IPS-20b (cell line): ENCODE data around the gene FAM50A.

Source experiments
- H3K27ac ChIP-seq: one replicate; pipeline ENCODE4 v1.5.1; 2013; ENCODE audit warnings: low read length
- H3K27me3 ChIP-seq: 2 replicates; pipeline ENCODE4 v1.6.1; 2013; ENCODE audit warnings: mild to moderate bottlenecking, low read length, inconsistent platforms; ENCODE audit not compliant: insufficient read depth
- H3K36me3 ChIP-seq: 2 replicates; pipeline ENCODE4 v1.6.1; 2013; ENCODE audit warnings: low read depth, mild to moderate bottlenecking, inconsistent platforms, low read length, moderate library complexity; ENCODE audit not compliant: insufficient read depth
- H3K4me1 ChIP-seq: 2 replicates; pipeline ENCODE4 v1.6.1; 2013; ENCODE audit warnings: mild to moderate bottlenecking, control low read depth, inconsistent platforms, low read length, moderate library complexity; ENCODE audit not compliant: insufficient read depth
- H3K4me3 ChIP-seq: 2 replicates; pipeline ENCODE4 v1.5.1; 2013; ENCODE audit warnings: mild to moderate bottlenecking, low read length, inconsistent platforms
- H3K9ac ChIP-seq: 2 replicates; pipeline ENCODE4 v1.6.1; 2013; ENCODE audit warnings: low read depth, mild to moderate bottlenecking, inconsistent platforms, low read length, moderate library complexity
- H3K9me3 ChIP-seq: 2 replicates; pipeline ENCODE4 v1.6.1; 2013; ENCODE audit warnings: mild to moderate bottlenecking, low read depth, low read length, inconsistent platforms; ENCODE audit not compliant: insufficient read depth

FAM50A gene

DNA sequence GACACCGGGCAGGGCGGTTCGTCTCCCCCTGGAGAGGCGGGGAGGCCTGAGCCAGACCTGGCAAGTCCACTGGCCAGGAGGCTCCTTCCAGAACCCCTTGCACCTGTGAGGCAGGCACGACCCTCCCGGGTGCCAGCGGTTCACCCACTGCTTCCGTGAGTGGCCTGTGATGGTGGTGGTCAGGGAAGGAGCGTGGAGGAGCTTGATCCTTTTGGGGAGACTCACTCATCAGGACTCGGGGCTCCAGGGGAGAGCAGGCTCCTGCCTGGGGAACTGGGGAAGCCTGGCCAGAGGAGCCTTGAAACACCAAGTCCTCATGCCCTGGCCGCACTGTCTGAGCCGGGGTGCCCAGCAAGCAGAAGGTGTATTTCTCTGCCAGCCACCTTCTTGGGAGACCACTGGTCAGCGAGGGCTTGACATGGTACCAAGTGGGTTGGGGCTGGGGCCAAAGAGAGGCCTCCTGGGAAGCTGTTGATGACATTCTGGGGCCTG is 860 bp downstream of the FAM50A start:
- Histone ChIP-seq H3K36me3 (peaks cover 28% of the 10 kb centered on the region; the same call in 1 of the 2 replicates), H3K9me3 (no peaks in the 10 kb centered on the region), H3K9ac (peak overlapping the region; percentile 67; the same call in 1 of the 2 replicates), H3K4me3 (peak overlapping the region; percentile 63), H3K4me1 (no peaks in the 10 kb centered on the region), H3K27me3 (no peaks in the 10 kb centered on the region), H3K27ac (no peak overlapping the region)

DNA sequence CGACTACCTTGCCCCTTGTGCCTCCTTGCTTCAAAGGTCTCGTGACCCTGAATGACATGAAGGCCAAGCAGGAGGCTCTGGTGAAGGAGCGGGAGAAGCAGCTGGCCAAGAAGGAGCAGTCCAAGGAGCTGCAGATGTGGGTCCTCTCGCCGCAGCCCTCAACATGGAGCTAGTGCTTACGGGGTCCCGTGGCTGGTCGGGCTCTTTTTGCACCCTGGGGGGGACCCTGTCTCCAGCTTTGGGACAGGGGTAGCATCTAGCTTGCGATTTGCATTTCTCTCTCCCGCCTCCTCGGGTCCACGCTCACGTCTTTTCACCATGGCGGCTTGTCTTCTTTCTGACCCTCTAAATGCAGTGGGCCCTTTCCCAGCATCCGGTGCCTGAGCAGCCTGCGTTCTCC is 1.8 kb downstream of the FAM50A start:
- Histone ChIP-seq H3K4me1 (no peaks in the 10 kb centered on the region), H3K36me3 (peaks cover 21% of the 10 kb centered on the region; the same call in 1 of the 2 replicates)

DNA sequence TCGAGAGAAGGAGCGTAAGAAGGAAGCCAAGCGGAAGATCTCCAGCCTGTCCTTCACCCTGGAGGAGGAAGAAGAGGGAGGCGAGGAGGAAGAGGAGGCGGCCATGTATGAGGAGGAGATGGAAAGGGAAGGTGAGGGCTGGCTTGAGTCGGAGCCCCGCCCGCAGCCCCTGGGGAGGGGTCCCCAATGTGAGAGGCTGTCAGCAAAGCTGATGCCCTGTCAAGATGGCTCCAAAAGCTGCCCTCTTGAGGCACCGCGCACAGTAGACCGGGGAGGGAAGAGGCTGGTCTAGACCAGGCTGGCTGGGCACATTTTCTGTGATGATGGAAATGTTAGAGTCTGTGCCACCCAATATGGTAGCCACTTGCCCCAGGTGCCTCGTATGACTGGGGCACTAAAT is 2.5 kb downstream of the FAM50A start:
- H3K9ac ChIP-seq = no peak overlapping the region
- no peaks in the 10 kb centered on the region for H3K9me3 ChIP-seq
- no peak overlapping the region for H3K27ac ChIP-seq
- H3K4me3 ChIP-seq = no peak overlapping the region
- peaks cover 17% of the 10 kb centered on the region; the same call in 1 of the 2 replicates for H3K36me3 ChIP-seq
- H3K4me1 ChIP-seq = no peaks in the 10 kb centered on the region
- no peaks in the 10 kb centered on the region for H3K27me3 ChIP-seq

More for the DNA sequence above, 1.8 kb downstream of the FAM50A start:
- Histone ChIP-seq H3K9me3 (no peaks in the 10 kb centered on the region), H3K27ac (no peak overlapping the region), H3K27me3 (no peaks in the 10 kb centered on the region), H3K9ac (no peak overlapping the region), H3K4me3 (no peak overlapping the region)

DNA sequence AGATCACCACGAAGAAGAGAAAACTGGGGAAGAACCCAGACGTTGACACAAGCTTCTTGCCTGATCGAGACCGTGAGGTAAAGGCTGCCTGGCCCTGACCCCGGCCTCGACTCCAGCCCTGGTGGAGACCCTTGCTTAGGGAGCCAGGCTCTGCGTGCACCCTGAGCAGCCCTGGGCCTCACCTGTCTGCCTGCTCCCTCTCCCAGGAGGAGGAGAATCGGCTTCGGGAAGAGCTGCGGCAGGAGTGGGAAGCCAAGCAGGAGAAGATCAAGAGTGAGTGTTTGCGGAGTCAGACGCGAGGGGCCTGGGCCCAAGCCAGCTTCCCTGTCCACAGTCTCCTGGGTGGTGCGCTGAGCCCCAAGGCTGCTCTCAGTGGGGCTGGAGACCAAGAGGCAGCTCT is 4.5 kb downstream of the FAM50A start:
- H3K36me3 ChIP-seq = 0 out of 2 replicates have a peak, but pooled peaks cover 8% of the 10 kb centered on the region

DNA sequence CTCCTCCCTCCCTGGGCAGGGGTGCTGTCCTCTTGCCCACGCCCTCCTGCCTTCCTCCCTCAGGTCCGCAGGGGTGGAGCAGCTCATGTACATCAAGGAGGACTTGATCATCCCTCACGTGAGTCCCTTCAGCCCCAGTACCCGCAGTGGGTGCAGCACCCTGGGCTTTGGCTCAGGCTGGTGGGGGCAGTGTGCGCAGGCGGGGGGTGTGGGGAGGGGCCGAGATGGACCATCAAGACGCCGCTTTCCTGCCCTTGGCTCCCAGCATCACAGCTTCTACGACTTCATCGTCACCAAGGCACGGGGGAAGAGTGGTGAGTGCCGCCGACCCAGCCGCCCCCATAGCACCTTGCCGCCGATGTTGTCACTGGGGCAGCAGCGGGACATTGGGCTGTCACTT is 5.7 kb downstream of the FAM50A start:
- Histone ChIP-seq H3K9ac (no peak overlapping the region), H3K27ac (no peak overlapping the region), H3K36me3 (0 out of 2 replicates have a peak, but pooled peaks cover 8% of the 10 kb centered on the region)

More for the DNA sequence above, 4.5 kb downstream of the FAM50A start:
- Histone ChIP-seq H3K9ac (no peak overlapping the region), H3K27ac (no peak overlapping the region), H3K9me3 (no peaks in the 10 kb centered on the region), H3K4me3 (no peak overlapping the region), H3K4me1 (no peaks in the 10 kb centered on the region), H3K27me3 (no peaks in the 10 kb centered on the region)

DNA sequence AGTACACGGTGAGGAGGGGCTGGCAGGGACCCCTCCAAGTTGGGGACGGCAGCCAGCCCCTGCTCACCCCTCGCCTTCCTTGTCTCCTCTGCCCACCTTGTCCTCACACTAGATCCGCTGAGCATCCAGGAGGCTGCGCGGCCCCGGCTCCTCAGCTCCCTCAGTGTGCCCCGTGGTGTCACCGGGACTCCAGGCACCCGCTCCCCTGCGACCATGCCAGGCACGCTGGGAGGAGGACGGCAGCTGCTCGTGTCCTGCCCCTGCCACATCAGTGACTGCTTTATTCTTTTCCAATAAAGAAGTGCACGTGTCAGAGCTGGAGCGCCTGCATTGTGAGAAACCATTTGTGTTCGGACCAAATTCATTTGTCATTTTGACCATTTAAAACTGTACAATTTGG is 6.4 kb downstream of the FAM50A start:
- H3K27ac ChIP-seq = no peak overlapping the region
- H3K36me3 ChIP-seq = 0 out of 2 replicates have a peak, but pooled peaks cover 8% of the 10 kb centered on the region
- no peaks in the 10 kb centered on the region for H3K9me3 ChIP-seq
- no peaks in the 10 kb centered on the region for H3K27me3 ChIP-seq
- no peak overlapping the region for H3K9ac ChIP-seq
- no peaks in the 10 kb centered on the region for H3K4me1 ChIP-seq
- H3K4me3 ChIP-seq = no peak overlapping the region

More for the DNA sequence above, 5.7 kb downstream of the FAM50A start:
- H3K27me3 ChIP-seq = no peaks in the 10 kb centered on the region
- no peak overlapping the region for H3K4me3 ChIP-seq
- no peaks in the 10 kb centered on the region for H3K4me1 ChIP-seq
- H3K9me3 ChIP-seq = no peaks in the 10 kb centered on the region

DNA sequence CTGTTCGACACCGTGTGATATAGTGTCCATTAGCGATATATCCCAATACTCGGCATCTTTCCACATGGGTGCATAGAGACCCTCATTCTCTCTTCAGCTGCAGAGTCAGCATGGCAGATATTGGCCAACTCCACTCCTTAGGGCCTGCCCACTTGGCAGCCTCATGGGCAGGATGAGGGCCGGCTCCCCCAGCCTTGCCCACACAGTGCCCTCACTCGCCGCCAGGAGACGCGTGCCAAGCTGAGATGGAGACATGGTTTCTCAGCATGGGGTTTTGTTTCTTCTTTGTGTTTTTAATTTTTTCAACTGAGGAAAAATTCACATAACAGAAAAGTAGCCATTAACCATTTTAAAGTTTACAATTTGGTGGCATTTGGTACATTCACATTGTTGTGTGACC is 8.9 kb downstream of the FAM50A start:
- no peak overlapping the region for H3K4me3 ChIP-seq
- H3K36me3 ChIP-seq = 0 out of 2 replicates have a peak, but pooled peaks cover 8% of the 10 kb centered on the region
- H3K4me1 ChIP-seq = no peaks in the 10 kb centered on the region
- H3K9me3 ChIP-seq = no peaks in the 10 kb centered on the region
- H3K27ac ChIP-seq = no peak overlapping the region
- no peak overlapping the region for H3K9ac ChIP-seq
- H3K27me3 ChIP-seq = peaks cover 5% of the 10 kb centered on the region

DNA sequence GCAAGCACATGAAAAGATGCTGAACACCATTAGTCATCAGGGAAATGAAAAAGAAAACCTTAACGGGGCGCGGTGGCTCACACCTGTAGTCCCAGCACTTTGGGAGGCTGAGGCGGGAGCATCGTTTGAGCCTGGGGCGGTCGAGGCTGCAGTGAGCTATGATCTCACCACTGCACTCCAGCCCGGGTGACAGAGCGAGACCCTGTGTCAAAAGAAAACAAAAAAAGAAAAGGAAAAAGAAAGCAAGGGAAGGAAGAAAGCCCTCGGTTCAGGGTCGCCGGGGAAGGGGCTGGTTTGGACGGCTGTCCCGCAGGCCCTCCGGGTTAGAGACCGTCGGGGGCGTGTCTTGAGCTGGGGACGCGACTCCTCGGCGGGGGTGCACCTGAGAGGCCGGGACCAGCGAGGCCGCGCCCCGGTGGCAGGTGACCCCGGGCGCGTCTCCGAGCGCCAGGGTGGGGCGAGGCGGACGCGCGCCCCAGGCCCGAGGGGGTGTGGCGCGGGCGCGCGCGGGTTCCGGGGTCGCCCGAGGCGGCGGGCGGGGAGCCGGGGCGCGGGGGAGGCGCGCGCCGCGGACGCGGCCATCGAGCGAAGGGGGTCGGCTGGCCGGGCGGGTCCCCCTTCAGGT is 13.7 kb downstream of the FAM50A start:
- Histone ChIP-seq H3K4me3 (peak overlapping the region; percentile 45; the same call in 1 of the 2 replicates), H3K4me1 (no peaks in the 10 kb centered on the region), H3K36me3 (no peaks in the 10 kb centered on the region)

DNA sequence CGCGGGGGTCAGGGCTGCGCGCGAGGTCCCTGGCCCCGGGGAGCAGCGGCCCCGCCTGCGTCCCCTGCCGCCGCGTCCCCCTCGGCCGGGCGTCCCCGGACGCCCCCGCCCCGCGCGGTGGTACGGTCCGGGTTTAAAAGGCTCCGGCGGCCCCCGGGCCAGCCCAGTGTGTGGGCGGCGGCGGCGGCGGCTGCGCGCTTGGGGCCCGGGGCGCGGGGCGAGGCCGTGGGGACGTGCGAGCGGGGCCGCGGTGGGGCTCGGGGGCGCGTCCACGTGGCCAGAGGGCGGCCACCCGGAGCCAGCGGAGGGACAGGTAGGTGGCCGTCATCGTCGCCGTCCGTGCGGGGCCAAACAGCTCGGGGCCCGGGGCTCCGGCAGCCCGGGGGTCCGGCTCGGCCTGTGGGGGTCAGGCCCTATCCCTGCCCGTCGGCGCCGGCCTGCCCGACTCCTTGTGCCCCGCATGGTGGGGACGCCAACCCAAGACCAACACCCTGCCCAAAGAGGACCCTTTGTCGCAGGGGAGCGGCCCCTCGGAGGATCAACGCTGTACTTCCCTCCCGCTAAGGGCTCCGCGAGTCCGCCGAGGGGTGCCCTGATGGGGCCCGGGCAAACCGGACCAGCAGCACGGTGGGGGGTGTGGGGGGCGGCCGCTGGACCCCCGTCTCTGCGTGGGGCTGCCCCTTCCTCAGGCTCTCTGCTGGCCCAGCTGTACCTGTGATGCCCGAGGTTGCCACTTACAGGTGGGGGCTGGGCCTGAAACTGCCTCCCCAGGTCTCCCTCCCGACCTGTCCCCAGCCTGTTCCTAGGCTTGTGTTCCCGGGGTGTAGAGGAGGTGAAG is 14.4 kb downstream of the FAM50A start, which contains the start of gene PLXNA3:
Gene PLXNA3, plus strand, starts transcription at position 166 of the 838 bp plus-strand sequence. CDS start 1,903 bp downstream, outside the sequence.
- Histone ChIP-seq H3K9me3 (no peaks in the 10 kb centered on the region), H3K27ac (no peak within 1 kb of the TSS), H3K9ac (peak within 1 kb of the TSS; percentile 21; the same call in 1 of the 2 replicates)

More for the DNA sequence above, 13.7 kb downstream of the FAM50A start:
- H3K9ac ChIP-seq = no peak overlapping the region
- H3K9me3 ChIP-seq = no peaks in the 10 kb centered on the region
- no peak overlapping the region for H3K27ac ChIP-seq
- H3K27me3 ChIP-seq = peaks cover 5% of the 10 kb centered on the region

DNA sequence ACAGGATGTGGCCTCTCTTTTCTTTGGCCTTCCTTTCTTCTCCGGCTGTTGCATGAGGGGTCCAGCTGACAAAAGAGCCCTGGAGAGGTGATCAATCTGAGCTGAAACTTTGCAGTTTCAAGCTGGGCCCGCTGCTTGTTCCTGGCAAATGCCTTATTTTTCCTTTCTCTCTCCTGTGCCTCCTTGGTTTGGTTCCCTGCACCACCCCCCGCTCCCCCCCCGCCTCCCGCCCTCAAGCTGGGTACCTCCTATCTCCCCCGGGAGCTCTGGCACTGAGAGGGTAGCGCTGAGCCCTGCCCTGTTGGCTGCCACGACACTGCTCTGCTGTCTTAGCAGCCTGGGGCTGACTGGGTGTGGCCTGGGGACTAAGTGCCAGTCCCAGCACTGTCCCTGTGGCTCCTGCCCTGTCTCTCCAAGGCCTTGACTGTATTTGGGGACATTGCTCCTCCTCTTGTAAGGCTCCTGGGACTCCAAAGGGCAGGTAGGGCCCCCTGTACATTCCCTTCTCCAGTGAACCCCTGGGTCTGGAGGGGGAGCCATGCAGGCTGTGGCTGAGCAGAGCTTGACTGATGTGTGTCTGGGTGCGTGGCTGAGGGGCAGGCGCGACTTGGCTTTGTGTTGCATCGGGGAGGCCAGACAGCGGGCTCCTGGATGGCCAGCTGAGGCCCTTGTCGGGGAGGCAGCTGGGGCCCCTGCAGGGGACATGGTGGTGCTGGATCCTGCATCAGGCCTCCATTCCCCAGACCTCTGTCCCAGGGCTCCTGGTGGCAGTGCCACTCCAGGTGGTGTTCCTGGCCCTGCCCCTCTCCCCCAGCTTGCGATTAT is 15.2 kb downstream of the FAM50A start:
- Histone ChIP-seq H3K4me3 (peak overlapping the region; percentile 66), H3K4me1 (no peaks in the 10 kb centered on the region), H3K27ac (no peak overlapping the region), H3K36me3 (no peaks in the 10 kb centered on the region), H3K9me3 (no peaks in the 10 kb centered on the region), H3K9ac (peak overlapping the region; percentile 21; the same call in 1 of the 2 replicates), H3K27me3 (peaks cover 5% of the 10 kb centered on the region)

More for the DNA sequence above, 14.4 kb downstream of the FAM50A start, which contains the start of gene PLXNA3:
- Histone ChIP-seq H3K4me1 (no peaks in the 10 kb centered on the region), H3K36me3 (no peaks in the 10 kb centered on the region), H3K4me3 (peak within 1 kb of the TSS; percentile 66), H3K27me3 (peaks cover 5% of the 10 kb centered on the region)

DNA sequence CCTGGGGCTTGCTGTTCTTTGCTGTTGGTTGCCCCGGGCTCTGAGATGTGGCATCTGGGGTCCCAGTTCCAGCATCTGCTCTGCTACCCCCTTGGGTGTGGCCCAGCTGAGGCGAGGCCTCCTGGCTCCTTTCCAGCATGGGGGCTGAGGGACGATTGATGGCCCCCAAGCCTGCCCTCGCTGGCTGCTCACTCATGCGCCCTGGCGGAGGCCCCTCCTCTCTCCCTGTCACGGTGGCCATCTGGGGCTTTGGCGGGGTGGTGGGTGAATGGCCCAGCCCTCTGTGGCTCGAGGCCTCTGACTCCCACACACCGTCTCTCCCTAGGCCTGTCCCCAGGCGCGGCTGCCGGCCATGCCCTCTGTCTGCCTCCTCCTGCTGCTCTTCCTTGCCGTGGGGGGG is 15.9 kb downstream of the FAM50A start:
- H3K27me3 ChIP-seq = peaks cover 5% of the 10 kb centered on the region
- H3K9me3 ChIP-seq = no peaks in the 10 kb centered on the region
- H3K36me3 ChIP-seq = 0 out of 2 replicates have a peak, but pooled peaks cover 3% of the 10 kb centered on the region
- no peak overlapping the region for H3K27ac ChIP-seq
- H3K9ac ChIP-seq = no peak overlapping the region
- H3K4me1 ChIP-seq = no peaks in the 10 kb centered on the region
- no peak overlapping the region for H3K4me3 ChIP-seq
